Astrocyte of the spinal cord (primary cell): ENCODE measurements around the gene GRM4.

Experiments used
- DNase-seq: peaks from one replicate; pipeline ENCODE4 v3.0.0; 2011; ENCODE audit warnings: low read depth, low spot score
- H3K4me3 ChIP-seq: 2 replicates; pipeline ENCODE4 v1.5.1; 2011; ENCODE audit warnings: low read depth, mild to moderate bottlenecking, low read length, moderate library complexity
- CTCF ChIP-seq: IDR thresholded peaks from 2 replicates; pipeline ENCODE4 v1.5.1; 2012; ENCODE audit warnings: low read depth, mild to moderate bottlenecking, low read length, inconsistent platforms
- in situ Hi-C: cut with HindIII; loops from 2 replicates; pipeline ENCODE4 v1.10.0; 2017; ENCODE audit warnings: low sequenced_read_pairs

The GRM4 gene

GRCh38 chr6:34035704-34036356 lies 110.1 kb downstream of the GRM4 start:
- DNase-seq: no peak
- in situ Hi-C loops: no loop called here
- no peak overlapping the region for H3K4me3 ChIP-seq
- TF ChIP-seq CTCF: no peak

GRCh38 chr6:34035161-34035560 lies 110.7 kb downstream of the GRM4 start:
- in situ Hi-C loops: no loop called here
- no peak for TF ChIP-seq CTCF

GRCh38 chr6:34032856-34033255 lies 113.0 kb downstream of the GRM4 start:
- no peak for DNase-seq
- TF ChIP-seq CTCF: no peak
- H3K4me3 ChIP-seq: no peak overlapping the region
- in situ Hi-C loops: no loop called here

More at GRCh38 chr6:34035161-34035560, 110.7 kb downstream of the GRM4 start:
- H3K4me3 ChIP-seq: no peak overlapping the region
- DNase-seq: no peak

GRCh38 chr6:34031625-34032383 lies 114.1 kb downstream of the GRM4 start:
- H3K4me3 ChIP-seq: no peak overlapping the region
- DNase-seq: no peak
- no peak for TF ChIP-seq CTCF
- in situ Hi-C loops: no loop called here

- no peak for TF ChIP-seq CTCF
- in situ Hi-C loops: no loop called here
- DNase-seq: no peak
- no peak overlapping the region for H3K4me3 ChIP-seq
Observed at GRCh38 chr6:34030831-34031624, 114.9 kb downstream of the GRM4 start.

GRCh38 chr6:34029489-34030280 lies 116.2 kb downstream of the GRM4 start:
- TF ChIP-seq CTCF: no peak
- H3K4me3 ChIP-seq: no peak overlapping the region
- in situ Hi-C loops: no loop called here
- DNase-seq: no peak
